Left ventricle myocardium superior (tissue), 1 donor: ENCODE results near the gene FCHO1. TPM values are rescaled to one million over a fixed set of nuclear protein-coding genes. Genes with fewer than 3 reads are reported as not detected.

Experiments
- ATAC-seq: fragments of 200-7000 bp; cut with Tn5 transposase; one replicate; pipeline ENCODE4 v1.9.1; 2020; ENCODE audit warnings: mild to moderate bottlenecking, moderate library complexity
- DNase-seq: peaks from one replicate; pipeline ENCODE4 v3.0.0-alpha.2; 2020
- intact Hi-C: fragments of 100-400 bp; cut with micrococcal nuclease; formaldehyde crosslinking; loops from one replicate; pipeline ENCODE4 v1.11.0; 2022
- long read RNA-seq: library from polyadenylated mRNA; unstranded; transcript quantifications from one replicate; pipeline ENCODE4 v2.0.0, GENCODE V29; 2021
- total RNA-seq: library from RNA; stranded (reverse); fragmentation: NEBNext Ultra II Directional; extraction: Animal tissue kit (Norgen Biotek cat#: 25700); gene quantifications from one replicate; pipeline ENCODE4 v1.2.1, GENCODE V29; 2021
- donor health status: DM: no; HTN: yes; CAD: no; lungs with severe emphysema.

FCHO1 gene
- total RNA-seq: 0.97 TPM
- long read RNA-seq: 0 reads

- DNase-seq: peak; percentile 50
- intact Hi-C loops: no loop called here
Measured at GRCh38 chr19:17751103-17751911, at the start of gene FCHO1. Gene FCHO1 (plus strand): TSS chr19:17751477. CDS start chr19:17755165, 3,688 bp downstream.

GRCh38 chr19:17703824-17704463 is 47.3 kb upstream of the FCHO1 start:
- DNase-seq: peak; percentile 68
- intact Hi-C loops: no loop called here
- peak; percentile 74 for ATAC-seq

More at GRCh38 chr19:17751103-17751911, at the start of gene FCHO1:
- peak; percentile 21 for ATAC-seq

- no peak for ATAC-seq
- intact Hi-C loops: no loop called here
Measured at GRCh38 chr19:17706750-17707181, 44.5 kb upstream of the FCHO1 start.

GRCh38 chr19:17711851-17712250 is 39.4 kb upstream of the FCHO1 start:
- intact Hi-C loops: no loop called here
- ATAC-seq (no peak), DNase-seq (no peak)

More at GRCh38 chr19:17706750-17707181, 44.5 kb upstream of the FCHO1 start:
- no peak for DNase-seq

GRCh38 chr19:17716309-17716929 is 34.9 kb upstream of the FCHO1 start:
- ATAC-seq (no peak), DNase-seq (no peak)
- intact Hi-C loops: no loop called here

GRCh38 chr19:17718550-17718946 is 32.7 kb upstream of the FCHO1 start:
- ATAC-seq (no peak), DNase-seq (no peak)
- intact Hi-C loops: no loop called here

- DNase-seq (peak; percentile 80), ATAC-seq (peak; percentile 71)
- intact Hi-C loops: no loop called here
Measured at GRCh38 chr19:17718947-17719711, 32.1 kb upstream of the FCHO1 start, which contains the start of gene MAP1S. Gene MAP1S (plus strand): TSS chr19:17719480. CDS start chr19:17719503, 23 bp downstream.

GRCh38 chr19:17719730-17720400 is 31.4 kb upstream of the FCHO1 start:
- no peak for DNase-seq
- ATAC-seq: no peak
- intact Hi-C loops: no loop called here

GRCh38 chr19:17720440-17720839 is 30.8 kb upstream of the FCHO1 start:
- DNase-seq: no peak
- intact Hi-C loops: no loop called here
- no peak for ATAC-seq

GRCh38 chr19:17721111-17721628 is 30.1 kb upstream of the FCHO1 start:
- no peak for DNase-seq
- ATAC-seq: no peak
- intact Hi-C loops: no loop called here

GRCh38 chr19:17721821-17722220 is 29.5 kb upstream of the FCHO1 start:
- intact Hi-C loops: no loop called here
- ATAC-seq (peak; percentile 59), DNase-seq (peak; percentile 66)

- DNase-seq (no peak), ATAC-seq (no peak)
- intact Hi-C loops: no loop called here
Measured at GRCh38 chr19:17722655-17723240, 28.5 kb upstream of the FCHO1 start.

GRCh38 chr19:17724655-17725054 is 26.6 kb upstream of the FCHO1 start:
- DNase-seq (no peak), ATAC-seq (no peak)
- intact Hi-C loops: no loop called here

GRCh38 chr19:17725422-17726078 is 25.7 kb upstream of the FCHO1 start:
- intact Hi-C loops: no loop called here
- DNase-seq (no peak), ATAC-seq (no peak)

- no peak for DNase-seq
Measured at GRCh38 chr19:17726136-17726741, 25.0 kb upstream of the FCHO1 start.

GRCh38 chr19:17726964-17727773 is 24.1 kb upstream of the FCHO1 start:
- DNase-seq (no peak), ATAC-seq (no peak)
- intact Hi-C loops: no loop called here

More at GRCh38 chr19:17726136-17726741, 25.0 kb upstream of the FCHO1 start:
- ATAC-seq: no peak
- intact Hi-C loops: no loop called here
